Testis (tissue), 3 donors: ENCODE results near the gene OR2AT4. TPM values are rescaled to one million over a fixed set of nuclear protein-coding genes. Genes with fewer than 3 reads are reported as not detected.
A peak's percentile ranks its signal among the peaks of the same experiment; 100 is the strongest.
"Not testable (repeated sequence)": the region's sequence is repeated elsewhere in the genome, so short reads cannot be mapped to it uniquely, and the experiment has no call there.

ENCODE experiments used
- DNase-seq: peaks from one replicate; pipeline ENCODE4 v3.0.0-alpha.2; 2019
- H3K27ac ChIP-seq, 2 donors: fragments of 200-600 bp; sonication (generic); one replicate each; pipeline ENCODE4 v1.5.1; 2019
- H3K27me3 ChIP-seq: fragments of 200-600 bp; sonication (generic); one replicate; pipeline ENCODE4 v1.5.1; 2019
- H3K36me3 ChIP-seq: fragments of 200-600 bp; sonication (generic); one replicate; pipeline ENCODE4 v1.5.1; 2017; ENCODE audit warnings: low read depth; ENCODE audit errors: missing control alignments
- H3K4me1 ChIP-seq: fragments of 200-600 bp; sonication (generic); one replicate; pipeline ENCODE4 v1.5.1; 2019
- H3K4me3 ChIP-seq, 2 donors: fragments of 200-600 bp; sonication (generic); one replicate each; pipeline ENCODE4 v1.5.1; 2017 to 2019
- H3K9me3 ChIP-seq: fragments of 200-600 bp; sonication (generic); one replicate; pipeline ENCODE4 v1.5.1; 2017
- CTCF ChIP-seq, 3 experiments: fragments of 450-650 bp in 2 of 3; fragments of 200-600 bp in 1 of 3; sonication (generic) in 1 of 3; IDR thresholded peaks; one replicate each; pipeline ENCODE4 v1.5.1; 2016 to 2019; ENCODE audit warnings: antibody characterized with exemption in 3 of 3, mild to moderate bottlenecking in 2 of 3, moderate library complexity in 1 of 3
- POLR2A ChIP-seq: fragments of 450-650 bp; IDR thresholded peaks from one replicate; pipeline ENCODE4 v1.6.1; 2017; ENCODE audit warnings: antibody characterized with exemption, mild to moderate bottlenecking, moderate library complexity
- WGBS, 2 donors: methylation state at CpG; one replicate each; pipeline ENCODE4 v1.1.5; 2018; 5-methylcytosine and 5-hydroxymethylcytosine counted together
- intact Hi-C: fragments of 100-400 bp; cut with DNase I; formaldehyde crosslinking; loops from one replicate; pipeline ENCODE4 v1.15.1; 2023; ENCODE audit warnings: low total_unique reads
- polyA plus RNA-seq: library from polyadenylated mRNA; stranded (reverse); fragments of 350-450 nt; fragmentation: Illumina TruSeq; extraction: RNeasy Lipid Tissue Mini Kit (QIAGEN cat#74804); gene quantifications from one replicate; pipeline ENCODE4 v1.2.3, GENCODE V29; 2014; ENCODE audit warnings: low read depth, low replicate concordance; ENCODE audit not compliant: insufficient read depth
- total RNA-seq, 2 donors: library from RNA; depleted of rRNA; stranded (reverse); fragments of >200 nt; gene quantifications; one replicate each; pipeline ENCODE4 v1.2.3, GENCODE V29; 2016

Gene OR2AT4
- total and polyA plus RNA-seq, 3 donors from 2014 or later, result 0.04 to 0.99 (median 0.94) TPM

GRCh38 chr11:75099635-75100034 lies 3.0 kb upstream of the OR2AT4 start:
- intact Hi-C loops, result no loop called here
- no peaks in the 10 kb centered on the region for H3K9me3 ChIP-seq
- WGBS, 2 donors, result 70 to 88% methylated on average over 1 of the region's 1 CpG
- peaks cover 2% of the 10 kb centered on the region for H3K4me1 ChIP-seq
- no peak overlapping the region for H3K4me3 ChIP-seq
- H3K27me3 ChIP-seq, result no peaks in the 10 kb centered on the region
- no peaks in the 10 kb centered on the region for H3K36me3 ChIP-seq
- no peak for DNase-seq
- no peak overlapping the region for H3K27ac ChIP-seq
- no peak for TF ChIP-seq POLR2A
- TF ChIP-seq CTCF (IDR thresholded peaks at IDR 0.05), result no peak

DNA sequence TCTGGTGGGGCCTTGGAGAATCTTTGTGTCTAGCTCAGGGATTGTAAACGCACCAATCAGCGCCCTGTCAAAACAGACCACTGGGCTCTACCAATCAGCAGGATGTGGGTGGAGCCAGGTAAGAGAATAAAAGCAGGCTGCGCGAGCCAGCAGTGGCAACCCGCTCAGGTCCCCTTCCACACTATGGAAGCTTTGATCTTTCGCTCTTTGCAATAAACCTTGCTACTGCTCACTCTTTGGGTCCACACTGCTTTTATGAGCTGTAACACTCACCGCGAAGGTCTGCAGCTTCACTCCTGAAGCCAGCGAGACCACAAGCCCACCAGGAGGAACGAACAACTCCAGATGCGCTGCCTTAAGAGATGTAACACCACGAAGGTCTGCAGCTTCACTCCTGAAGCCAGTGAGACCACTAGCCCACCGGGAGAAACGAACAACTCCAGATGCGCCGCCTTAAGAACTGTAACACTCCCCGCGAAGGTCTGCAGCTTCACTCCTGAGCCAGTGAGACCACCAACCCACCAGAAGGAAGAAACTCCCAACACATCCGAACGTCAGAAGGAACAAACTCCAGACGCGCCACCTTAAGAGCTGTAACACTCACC lies 2.3 kb upstream of the OR2AT4 start:
- H3K4me1 ChIP-seq, H3K9me3 ChIP-seq, H3K36me3 ChIP-seq, H3K27ac ChIP-seq, H3K27me3 ChIP-seq, H3K4me3 ChIP-seq, intact Hi-C loops: not testable (repeated sequence)
- 84 to 93% methylated on average over 20 to 22 of the region's 22 CpGs for WGBS, 2 donors
- DNase-seq, result peak; percentile 27

DNA sequence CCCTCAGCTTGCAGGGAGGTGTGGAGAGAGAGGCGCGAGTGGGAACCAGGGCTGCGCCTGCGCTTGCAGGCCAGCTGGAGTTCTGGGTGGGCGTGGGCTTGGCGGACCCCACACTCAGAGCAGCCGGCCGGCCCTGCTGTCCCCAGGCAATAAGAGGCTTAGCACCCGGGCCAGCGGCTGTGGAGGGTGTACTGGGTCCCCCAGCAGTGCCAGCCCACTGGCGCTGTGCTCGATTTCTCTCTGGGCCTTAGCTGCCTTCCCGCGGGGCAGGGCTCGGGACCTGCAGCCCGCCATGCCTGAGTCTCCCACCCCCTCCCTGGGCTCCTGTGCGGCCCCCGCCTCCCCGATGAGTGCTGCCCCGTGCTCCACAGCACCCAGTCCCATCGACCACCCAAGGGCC lies 1.5 kb upstream of the OR2AT4 start:
- H3K4me1 ChIP-seq, H3K27ac ChIP-seq, DNase-seq, H3K36me3 ChIP-seq, H3K9me3 ChIP-seq, H3K27me3 ChIP-seq, intact Hi-C loops: not testable (repeated sequence)
- H3K4me3 ChIP-seq, result peak overlapping the region in 1 of 2 donors; percentile 7
- WGBS, 2 donors, result 41 to 66% methylated on average over 8 to 21 of the region's 21 CpGs

- Histone ChIP-seq H3K27me3 (no peaks in the 10 kb centered on the region), H3K4me3 (no peak overlapping the region), H3K36me3 (no peaks in the 10 kb centered on the region), H3K9me3 (no peaks in the 10 kb centered on the region), H3K27ac (no peak overlapping the region), H3K4me1 (peaks cover 2% of the 10 kb centered on the region)
- no peak for DNase-seq
- 72 to 75% methylated on average over 2 of the region's 2 CpGs for WGBS, 2 donors
- no peak for TF ChIP-seq CTCF (IDR thresholded peaks at IDR 0.05)
- no peak for TF ChIP-seq POLR2A
- intact Hi-C loops, result no loop called here
These were observed 489 bp upstream of the OR2AT4 start for GRCh38 chr11:75097173-75097557.

GRCh38 chr11:75094382-75094781 lies 2.3 kb downstream of the OR2AT4 start:
- intact Hi-C loops, result not testable (repeated sequence)

GRCh38 chr11:75090671-75091177 lies 6.0 kb downstream of the OR2AT4 start:
- TF ChIP-seq CTCF (IDR thresholded peaks at IDR 0.05) (no peak), POLR2A (no peak)

More at GRCh38 chr11:75094382-75094781, 2.3 kb downstream of the OR2AT4 start:
- H3K36me3 ChIP-seq, H3K9me3 ChIP-seq, H3K4me1 ChIP-seq, DNase-seq, H3K27me3 ChIP-seq, H3K27ac ChIP-seq, H3K4me3 ChIP-seq: not testable (repeated sequence)

More at GRCh38 chr11:75090671-75091177, 6.0 kb downstream of the OR2AT4 start:
- 91 to 93% methylated on average over 4 of the region's 4 CpGs for WGBS, 2 donors
- Histone ChIP-seq H3K4me3 (no peak overlapping the region), H3K27ac (no peak overlapping the region), H3K4me1 (peaks cover 2% of the 10 kb centered on the region), H3K36me3 (no peaks in the 10 kb centered on the region), H3K9me3 (no peaks in the 10 kb centered on the region), H3K27me3 (no peaks in the 10 kb centered on the region)
- no peak for DNase-seq
- intact Hi-C loops, result no loop called here
